HG03432 (cell line): ENCODE data around the gene CALN1.
"Not testable (repeated sequence)": the region's sequence is repeated elsewhere in the genome, so short reads cannot be mapped to it uniquely, and the experiment has no call there.

Source experiments
- ATAC-seq: cut with Tn5 transposase; IDR thresholded peaks from one replicate; pipeline ENCODE4 v1.9.1; 2021; ENCODE audit warnings: mild to moderate bottlenecking, moderate library complexity; ENCODE audit not compliant: unreplicated experiment

Gene CALN1

GRCh38 chr7:72409638-72410015 is 2.5 kb downstream of the CALN1 start:
- ATAC-seq, result no peak

GRCh38 chr7:72408966-72409637 is 3.0 kb downstream of the CALN1 start:
- ATAC-seq, result no peak

GRCh38 chr7:72406820-72407403 is 5.2 kb downstream of the CALN1 start:
- no peak for ATAC-seq

GRCh38 chr7:72405871-72406270 is 6.3 kb downstream of the CALN1 start:
- no peak for ATAC-seq

GRCh38 chr7:72405418-72405817 is 6.7 kb downstream of the CALN1 start:
- no peak for ATAC-seq

- no peak for ATAC-seq
These were observed 7.4 kb downstream of the CALN1 start for GRCh38 chr7:72404743-72405142.

GRCh38 chr7:72403458-72404076 is 8.6 kb downstream of the CALN1 start:
- ATAC-seq, result no peak

- no peak for ATAC-seq
These were observed 18.1 kb downstream of the CALN1 start for GRCh38 chr7:72394016-72394415.

- no peak for ATAC-seq
These were observed 20.2 kb downstream of the CALN1 start for GRCh38 chr7:72391821-72392377.

GRCh38 chr7:72386118-72386517 is 26.0 kb downstream of the CALN1 start:
- no peak for ATAC-seq

- no peak for ATAC-seq
These were observed 49.9 kb downstream of the CALN1 start for GRCh38 chr7:72362246-72362645.

GRCh38 chr7:72345208-72345727 is 66.9 kb downstream of the CALN1 start:
- ATAC-seq, result no peak

- no peak for ATAC-seq
These were observed 68.1 kb downstream of the CALN1 start for GRCh38 chr7:72343991-72344390.

- not testable (repeated sequence) for ATAC-seq
These were observed 68.8 kb downstream of the CALN1 start for GRCh38 chr7:72343354-72343753.

GRCh38 chr7:72337390-72338167 is 74.6 kb downstream of the CALN1 start:
- no peak for ATAC-seq

GRCh38 chr7:72336632-72337389 is 75.3 kb downstream of the CALN1 start:
- no peak for ATAC-seq

- ATAC-seq, result no peak
These were observed 75.8 kb downstream of the CALN1 start for GRCh38 chr7:72336382-72336631.

- ATAC-seq, result no peak
These were observed 76.4 kb downstream of the CALN1 start for GRCh38 chr7:72335561-72336381.

GRCh38 chr7:72334698-72335097 is 77.4 kb downstream of the CALN1 start:
- ATAC-seq, result no peak

GRCh38 chr7:72334066-72334465 is 78.1 kb downstream of the CALN1 start:
- ATAC-seq, result no peak
